ENCODE measurements around the gene LZTR1.

The LZTR1 gene

GRCh38 chr22:20980938-20981722, 967 bp upstream of the LZTR1 start:
- no peak for DNase-seq (ENCODE audit: low spot score)

DNA sequence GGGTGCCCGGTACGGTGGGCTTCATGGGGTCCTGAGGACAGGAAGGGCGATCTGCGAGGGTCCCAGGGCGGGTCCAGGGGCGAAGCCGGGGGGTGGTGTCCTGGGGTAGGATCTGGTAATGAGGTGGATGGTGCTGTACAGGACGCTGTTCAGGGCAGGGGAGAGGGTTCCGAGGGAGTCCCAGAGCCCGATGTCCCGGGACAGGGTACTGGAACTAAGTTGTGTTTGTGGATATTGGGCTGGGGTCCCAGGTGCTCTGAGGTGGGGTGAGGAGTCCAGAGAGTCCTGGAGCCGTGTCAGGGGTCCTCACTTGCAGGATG, 426 bp downstream of the LZTR1 start:
- no peak for DNase-seq (ENCODE audit: low spot score)

DNA sequence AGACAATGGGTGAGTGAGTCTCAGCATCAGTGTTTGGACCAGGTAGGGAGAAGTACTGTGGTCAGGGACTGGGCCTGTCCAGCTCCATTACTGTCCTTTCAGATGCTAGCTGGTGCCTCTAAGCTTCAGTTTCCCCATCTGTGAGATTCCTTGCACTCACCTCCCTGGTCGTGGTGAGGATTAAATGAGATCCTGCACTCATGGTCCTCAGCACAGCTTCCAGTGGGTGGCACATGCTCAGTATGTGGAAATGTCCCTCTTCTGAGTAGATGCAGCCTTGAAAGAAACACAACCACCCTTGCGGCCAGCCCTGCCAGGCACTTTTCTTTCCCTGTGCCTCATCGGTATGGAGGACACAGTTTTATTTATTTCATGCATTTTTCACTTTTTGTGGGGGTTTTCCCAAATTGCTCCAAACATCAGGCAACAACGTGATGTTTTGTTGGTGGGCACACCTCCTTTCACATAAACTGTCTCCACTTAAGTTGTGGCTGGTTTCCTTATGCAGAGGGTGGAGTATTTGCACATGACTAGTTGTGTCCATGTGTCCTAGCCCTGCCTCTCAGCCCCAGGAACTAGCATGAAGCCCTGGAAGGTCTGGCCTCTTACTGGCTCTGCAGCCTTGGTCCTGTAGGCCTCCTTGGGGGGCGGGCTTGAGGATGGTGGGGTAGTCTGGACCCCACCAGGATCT, 1.1 kb downstream of the LZTR1 start:
- DNase-seq (ENCODE audit: low spot score), result no peak

DNA sequence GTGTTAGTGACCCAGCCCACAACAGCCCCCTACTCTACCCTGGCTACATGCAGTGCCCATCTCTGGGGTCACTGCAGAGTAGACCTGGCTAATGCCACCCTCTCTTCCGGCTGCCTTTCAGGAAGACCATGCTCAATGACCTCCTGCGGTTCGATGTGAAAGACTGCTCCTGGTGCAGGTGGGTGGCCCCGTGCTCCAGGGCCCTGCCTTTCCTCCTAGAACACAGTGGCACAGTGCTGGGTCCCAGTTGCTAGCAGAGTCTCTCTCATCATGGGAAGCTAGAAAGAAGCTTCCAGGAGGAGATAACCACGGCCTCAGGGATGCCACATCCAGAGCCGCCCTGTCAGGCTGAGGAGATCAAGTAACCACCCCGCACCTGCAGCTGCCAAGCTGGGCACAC, 3.6 kb downstream of the LZTR1 start:
- no peak for DNase-seq (ENCODE audit: low spot score)

- no peak for DNase-seq (ENCODE audit: low spot score)
Measured at GRCh38 chr22:20986365-20986764, 4.3 kb downstream of the LZTR1 start.

DNA sequence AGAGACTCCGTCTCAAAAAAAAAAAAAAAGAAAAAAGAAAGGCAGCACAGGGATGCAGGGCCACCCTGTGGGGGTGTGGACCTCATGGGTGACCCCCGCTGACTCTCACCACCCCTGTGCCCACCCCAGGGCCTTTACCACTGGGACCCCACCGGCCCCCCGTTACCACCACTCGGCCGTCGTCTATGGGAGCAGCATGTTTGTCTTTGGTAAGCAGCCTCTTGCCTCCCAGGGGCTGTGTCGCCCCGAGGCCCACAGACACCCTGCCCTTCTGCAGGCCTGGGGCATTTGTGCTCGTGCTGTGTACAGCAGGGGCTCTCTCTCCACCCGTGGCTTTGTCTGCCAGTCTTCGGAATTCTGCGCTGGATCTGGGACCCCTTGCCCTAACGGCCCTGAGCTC, 5.3 kb downstream of the LZTR1 start:
- DNase-seq (ENCODE audit: low spot score), result no peak

GRCh38 chr22:20988573-20989322, 6.7 kb downstream of the LZTR1 start:
- DNase-seq (ENCODE audit: low spot score), result no peak

DNA sequence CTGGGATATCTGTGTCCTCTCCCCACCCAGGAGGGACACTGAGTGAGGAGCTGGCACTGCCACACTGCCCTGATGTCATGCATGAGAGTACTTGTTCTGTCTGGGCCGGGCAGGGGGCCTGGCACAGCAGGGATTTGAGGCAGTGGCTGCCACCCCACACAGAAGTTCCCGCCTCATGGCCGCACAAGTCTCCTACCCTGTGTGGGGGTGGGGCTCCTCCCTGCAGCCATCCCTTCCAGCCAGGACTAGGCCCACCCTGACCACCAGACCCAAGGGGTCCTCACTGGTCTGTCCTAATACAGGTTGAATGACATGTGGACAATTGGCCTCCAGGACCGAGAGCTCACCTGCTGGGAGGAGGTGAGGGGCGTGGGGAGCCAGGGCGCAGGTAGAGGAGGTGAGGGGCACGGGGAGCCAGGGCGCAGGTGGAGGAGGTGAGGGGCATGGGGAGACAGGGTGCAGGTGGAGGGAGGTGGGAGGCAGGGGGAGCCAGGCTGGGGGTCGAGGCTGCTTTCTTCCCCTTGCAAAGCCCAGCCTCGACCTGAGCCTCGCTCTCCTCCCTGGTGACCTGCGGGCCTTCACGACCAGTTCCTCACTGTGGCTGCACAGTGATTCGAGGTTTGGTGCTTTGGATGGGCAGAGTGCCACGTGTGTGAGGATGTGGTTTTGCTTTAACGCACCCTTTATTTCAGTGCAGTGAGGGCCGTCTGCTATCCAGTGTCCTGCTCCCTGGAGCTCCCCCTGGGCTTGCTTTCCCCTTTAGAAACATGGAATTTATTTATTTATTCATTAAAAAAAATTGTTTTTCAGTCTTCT, 7.4 kb downstream of the LZTR1 start:
- DNase-seq (ENCODE audit: low spot score), result no peak

DNA sequence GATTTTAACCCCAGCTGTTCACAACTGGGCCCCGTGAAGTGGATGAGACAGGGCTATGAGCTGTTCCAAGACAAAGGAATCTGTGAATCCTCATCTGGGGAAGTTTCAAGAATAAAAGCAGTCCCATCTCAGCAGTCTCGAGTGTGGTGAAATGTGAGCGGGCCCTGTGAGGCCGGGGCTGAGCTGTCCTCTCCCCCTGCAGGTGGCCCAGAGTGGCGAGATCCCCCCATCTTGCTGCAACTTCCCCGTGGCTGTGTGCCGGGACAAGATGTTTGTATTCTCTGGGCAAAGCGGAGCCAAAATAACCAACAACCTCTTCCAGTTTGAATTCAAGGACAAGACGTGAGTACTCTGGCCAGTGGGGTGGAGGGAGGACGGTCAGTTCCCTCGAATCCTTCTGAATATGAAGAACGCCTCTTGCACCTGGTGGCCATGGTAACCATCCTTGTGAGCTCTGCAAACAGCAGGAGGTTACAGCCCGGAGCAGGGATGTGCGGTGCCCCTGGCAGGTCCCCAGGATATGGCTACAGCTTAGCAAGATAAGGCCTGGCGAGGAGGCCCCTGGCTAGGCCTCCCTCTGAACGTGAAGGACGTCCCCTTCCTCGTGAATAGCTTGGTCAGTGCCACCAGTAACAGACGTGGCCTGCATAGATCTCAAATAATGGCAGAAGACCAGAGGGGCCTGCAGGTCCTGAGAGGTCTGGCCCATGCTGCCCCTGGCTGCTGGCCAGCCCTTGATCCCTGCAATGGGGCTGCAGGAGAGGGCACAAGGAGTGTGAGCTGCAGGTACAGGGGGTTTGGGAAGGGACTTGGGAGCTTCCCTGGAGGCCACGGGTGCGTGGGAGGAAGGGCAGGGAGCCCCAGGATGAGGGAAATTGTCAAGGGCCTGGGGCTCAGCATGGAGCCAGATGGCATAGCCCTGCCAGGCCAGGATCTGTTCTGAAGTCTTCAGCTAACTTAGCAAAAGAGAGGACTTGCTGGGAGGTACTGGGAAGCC, 8.4 kb downstream of the LZTR1 start:
- DNase-seq (ENCODE audit: low spot score), result no peak

GRCh38 chr22:20991252-20992055, 9.4 kb downstream of the LZTR1 start:
- DNase-seq (ENCODE audit: low spot score), result no peak

DNA sequence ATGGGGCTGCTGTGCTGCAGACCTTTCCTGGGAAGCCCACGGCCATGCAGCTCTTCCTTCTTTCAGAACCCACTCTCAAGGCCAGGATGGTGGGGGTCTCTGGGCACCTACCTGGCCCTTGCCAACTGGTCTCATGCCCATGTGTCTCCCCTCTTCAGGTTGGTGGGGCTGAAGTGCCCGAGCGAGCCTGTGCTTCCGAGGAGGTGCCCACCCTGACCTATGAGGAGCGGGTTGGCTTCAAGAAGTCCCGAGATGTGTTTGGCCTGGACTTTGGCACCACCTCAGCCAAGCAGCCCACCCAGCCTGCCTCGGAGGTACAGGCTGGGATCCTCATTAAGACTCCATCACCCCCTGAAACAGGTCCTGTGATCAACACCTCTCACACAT, 10.0 kb downstream of the LZTR1 start:
- no peak for DNase-seq (ENCODE audit: low spot score)

DNA sequence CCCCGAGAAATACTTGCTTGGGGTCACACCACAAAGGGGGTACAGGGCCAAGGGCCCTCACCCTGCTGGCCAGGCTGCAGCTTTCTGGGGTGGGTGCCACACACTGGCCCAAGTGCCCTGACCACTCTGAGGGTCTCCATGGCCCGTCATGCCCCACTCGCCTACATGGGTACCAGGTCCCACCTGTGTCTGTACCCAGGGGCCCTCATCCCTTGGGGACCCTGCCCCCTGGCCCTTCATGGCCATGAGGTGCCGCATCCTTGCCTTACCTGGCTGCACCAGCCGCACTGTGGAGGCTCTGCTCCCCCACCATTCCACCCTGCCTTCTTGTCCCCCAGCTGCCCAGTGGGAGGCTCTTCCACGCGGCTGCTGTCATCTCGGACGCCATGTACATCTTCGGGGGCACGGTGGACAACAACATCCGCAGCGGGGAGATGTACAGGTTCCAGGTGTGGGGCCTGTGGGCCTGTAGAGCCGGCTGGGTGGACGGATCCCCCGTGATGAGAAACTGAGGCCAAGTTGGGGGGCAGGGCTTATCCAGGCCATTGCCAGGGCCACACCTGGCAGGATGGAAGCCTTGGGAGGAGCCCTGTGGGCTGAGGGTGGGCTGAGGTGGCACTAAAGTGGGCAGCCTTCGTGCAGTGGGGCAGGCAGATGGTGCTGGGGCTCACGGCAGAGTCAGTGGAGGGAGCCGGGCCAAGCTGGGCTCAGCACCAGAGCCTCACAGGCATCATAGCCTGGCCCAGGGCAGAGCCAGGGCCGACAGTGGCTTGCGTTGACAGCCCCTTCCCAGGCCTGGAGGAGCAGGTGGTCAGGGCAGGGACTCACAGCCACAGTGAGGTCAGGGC, 10.6 kb downstream of the LZTR1 start:
- DNase-seq (ENCODE audit: low spot score), result no peak

DNA sequence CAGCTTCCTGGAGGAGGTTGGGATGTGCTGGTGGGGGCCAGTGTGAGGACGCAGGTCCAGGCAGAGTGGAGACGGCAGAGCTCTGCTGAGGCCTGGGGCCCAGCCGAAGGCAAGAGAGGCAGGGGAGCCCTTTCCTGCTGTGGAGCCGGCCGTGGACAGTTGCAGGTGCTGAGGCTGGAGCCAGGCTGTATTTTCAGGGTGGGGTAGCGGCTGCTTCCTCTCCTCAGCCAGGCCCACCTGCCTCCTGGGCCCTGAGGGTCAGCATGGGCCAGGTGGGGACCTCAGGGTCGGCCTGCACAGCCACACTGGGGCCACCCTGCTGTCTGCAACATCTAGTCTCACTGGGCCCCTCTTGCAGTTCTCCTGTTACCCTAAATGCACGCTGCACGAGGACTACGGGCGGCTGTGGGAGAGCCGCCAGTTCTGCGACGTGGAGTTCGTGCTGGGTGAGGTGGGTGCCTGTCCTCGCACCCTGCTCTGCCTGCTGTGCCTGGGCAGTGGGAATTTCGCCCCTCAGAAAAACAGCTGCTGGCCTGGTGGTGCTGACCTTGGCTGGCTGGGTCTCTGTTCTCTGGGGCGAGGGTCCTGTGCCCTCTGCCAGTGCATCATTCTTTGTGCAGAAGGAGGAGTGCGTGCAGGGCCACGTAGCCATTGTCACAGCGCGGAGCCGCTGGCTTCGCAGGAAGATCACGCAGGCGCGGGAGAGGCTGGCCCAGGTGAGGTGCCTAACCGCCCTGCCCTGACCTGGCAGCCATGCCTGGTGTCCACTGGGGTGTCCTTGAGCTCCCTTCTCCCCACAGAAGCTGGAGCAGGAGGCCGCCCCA, 11.4 kb downstream of the LZTR1 start:
- DNase-seq (ENCODE audit: low spot score), result no peak

DNA sequence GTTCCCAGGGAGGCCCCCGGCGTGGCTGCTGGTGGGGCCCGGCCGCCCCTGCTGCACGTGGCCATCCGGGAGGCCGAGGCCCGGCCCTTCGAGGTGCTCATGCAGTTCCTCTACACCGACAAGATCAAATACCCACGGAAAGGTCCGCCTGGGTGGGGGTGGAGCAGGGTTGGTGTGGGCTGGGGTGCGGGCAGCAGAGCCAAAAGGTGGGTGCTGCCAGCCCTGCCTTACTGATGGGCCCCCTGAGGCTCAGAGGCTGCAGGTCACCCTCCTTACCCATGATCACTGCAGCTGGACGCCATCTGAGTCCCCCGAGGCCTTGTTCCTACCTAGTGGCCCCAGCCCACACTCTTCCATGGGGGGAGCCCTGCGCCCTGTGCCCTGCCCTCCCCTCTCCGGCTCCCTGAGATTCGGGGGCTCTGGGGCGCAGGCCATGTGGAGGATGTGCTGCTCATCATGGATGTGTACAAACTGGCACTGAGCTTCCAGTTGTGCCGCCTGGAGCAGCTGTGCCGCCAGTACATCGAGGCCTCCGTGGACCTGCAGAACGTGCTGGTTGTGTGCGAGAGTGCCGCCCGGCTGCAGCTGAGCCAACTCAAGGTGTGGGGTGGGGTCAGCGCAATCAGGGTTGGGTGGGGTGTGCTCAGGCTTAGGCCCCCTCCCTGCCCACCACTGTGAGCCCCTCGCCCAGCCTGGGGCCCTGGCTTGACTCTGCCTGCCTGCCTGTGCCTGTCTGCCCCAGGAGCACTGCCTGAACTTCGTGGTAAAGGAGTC, 12.2 kb downstream of the LZTR1 start:
- no peak for DNase-seq (ENCODE audit: low spot score)

- DNase-seq (ENCODE audit: low spot score), result no peak
Measured at GRCh38 chr22:20994902-20995241, 12.8 kb downstream of the LZTR1 start.

DNA sequence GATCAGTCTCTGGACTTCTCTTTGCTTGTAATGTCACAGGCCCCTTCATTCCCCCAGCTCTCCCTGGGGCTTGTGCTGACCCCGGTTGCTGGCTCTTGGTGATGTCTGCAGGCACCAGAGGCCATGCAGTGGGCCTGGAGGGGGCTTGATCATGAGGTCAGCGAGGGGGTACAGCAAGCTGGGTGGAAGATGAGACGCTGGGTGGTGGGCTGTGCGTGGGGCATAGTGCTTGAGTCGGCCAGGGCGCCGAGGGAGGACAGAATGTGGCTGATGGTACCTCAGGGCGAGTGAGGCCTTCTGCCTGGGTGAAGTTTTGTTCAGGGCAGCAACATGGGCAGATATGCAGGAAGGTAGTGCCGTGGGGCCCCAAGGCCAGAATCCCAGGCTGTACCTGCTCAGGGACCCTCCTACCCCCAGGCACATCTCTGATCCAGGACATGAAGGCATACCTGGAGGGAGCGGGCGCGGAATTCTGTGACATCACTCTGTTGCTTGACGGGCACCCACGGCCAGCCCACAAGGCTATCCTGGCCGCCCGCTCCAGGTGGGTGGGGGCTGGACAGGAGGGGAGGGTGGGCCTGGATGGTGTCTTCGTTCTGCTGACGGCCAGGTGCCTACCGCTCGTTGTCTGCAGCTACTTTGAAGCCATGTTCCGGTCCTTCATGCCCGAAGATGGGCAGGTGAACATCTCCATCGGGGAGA, 13.4 kb downstream of the LZTR1 start:
- no peak for DNase-seq (ENCODE audit: low spot score)

GRCh38 chr22:20996031-20996410, 13.9 kb downstream of the LZTR1 start:
- DNase-seq (ENCODE audit: low spot score), result no peak

Measured in globus pallidus (tissue), 1 donor.